Activated CD4-positive, CD25-positive, alpha-beta regulatory T cell treated with anti-CD3 and anti-CD28 coated beads, Interleukin-2, amount 50 U/mL, for 16 hours (primary cell): ENCODE measurements around the gene FAS.
"Not testable (repeated sequence)": the region's sequence is repeated elsewhere in the genome, so short reads cannot be mapped to it uniquely, and the experiment has no call there.

Source experiments
- DNase-seq: peaks from one replicate; pipeline ENCODE4 v3.0.0-alpha.2; 2020; ENCODE audit warnings: low read depth, low spot score

Gene FAS

GRCh38 chr10:88992921-88993524 lies 2.4 kb downstream of the FAS start:
- DNase-seq: no peak

- DNase-seq: no peak
Measured at GRCh38 chr10:88994019-88994418, 3.4 kb downstream of the FAS start.

GRCh38 chr10:88995156-88995876 lies 4.7 kb downstream of the FAS start:
- DNase-seq: no peak

GRCh38 chr10:88996927-88997326 lies 6.3 kb downstream of the FAS start:
- DNase-seq: no peak

- DNase-seq: no peak
Measured at GRCh38 chr10:88999625-89000024, 9.0 kb downstream of the FAS start.

- no peak for DNase-seq
Measured at GRCh38 chr10:89001024-89001728, 10.6 kb downstream of the FAS start.

GRCh38 chr10:89001729-89002072 lies 11.1 kb downstream of the FAS start:
- no peak for DNase-seq

GRCh38 chr10:89002226-89002978 lies 11.8 kb downstream of the FAS start:
- DNase-seq: no peak

- no peak for DNase-seq
Measured at GRCh38 chr10:89003344-89003743, 12.7 kb downstream of the FAS start.

- no peak for DNase-seq
Measured at GRCh38 chr10:89007129-89007893, 16.7 kb downstream of the FAS start.

- DNase-seq: not testable (repeated sequence)
Measured at GRCh38 chr10:89018700-89019346, 28.2 kb downstream of the FAS start.

- DNase-seq: no peak
Measured at GRCh38 chr10:89019569-89020327, 29.1 kb downstream of the FAS start.

GRCh38 chr10:89021526-89021925 lies 30.9 kb downstream of the FAS start:
- DNase-seq: not testable (repeated sequence)

GRCh38 chr10:89022734-89023133 lies 32.1 kb downstream of the FAS start:
- DNase-seq: no peak

GRCh38 chr10:89025453-89025852 lies 34.9 kb downstream of the FAS start:
- DNase-seq: no peak

GRCh38 chr10:89029181-89029580 lies 38.6 kb downstream of the FAS start:
- no peak for DNase-seq

- peak; percentile 58 for DNase-seq
Measured at GRCh38 chr10:89029785-89030437, 39.3 kb downstream of the FAS start.

GRCh38 chr10:89030791-89031190 lies 40.2 kb downstream of the FAS start:
- DNase-seq: no peak

GRCh38 chr10:89032141-89032891 lies 41.7 kb downstream of the FAS start:
- DNase-seq: no peak
